Skin of body (tissue), 2 donors: ENCODE results near the gene ADK. TPM values are rescaled to one million over a fixed set of nuclear protein-coding genes. Genes with fewer than 3 reads are reported as not detected.

Experiments
- DNase-seq: peaks from one replicate; lab custom pipeline; 2025; lab: John Stamatoyannopoulos, UW
- total RNA-seq: library from RNA; depleted of rRNA; stranded (reverse); fragments of >200 nt; gene quantifications from one replicate; pipeline ENCODE4 v1.2.3, GENCODE V29; 2014

The ADK gene
- total RNA-seq, 1 donor from 2014 or later, result 42.5 TPM

GRCh38 chr10:74596713-74597112, 445.7 kb downstream of the ADK start:
- no peak for DNase-seq

GRCh38 chr10:74598891-74599566, 448.0 kb downstream of the ADK start:
- DNase-seq, result no peak

- DNase-seq, result no peak
Observed at GRCh38 chr10:74599672-74600071, 448.7 kb downstream of the ADK start.

GRCh38 chr10:74600170-74600569, 449.1 kb downstream of the ADK start:
- DNase-seq, result no peak

- no peak for DNase-seq
Observed at GRCh38 chr10:74602576-74602975, 451.6 kb downstream of the ADK start.

GRCh38 chr10:74610299-74610698, 459.3 kb downstream of the ADK start:
- no peak for DNase-seq

- no peak for DNase-seq
Observed at GRCh38 chr10:74612195-74612594, 461.2 kb downstream of the ADK start.

GRCh38 chr10:74620626-74621025, 469.6 kb downstream of the ADK start:
- DNase-seq, result no peak

GRCh38 chr10:74623786-74624185, 472.8 kb downstream of the ADK start:
- DNase-seq, result no peak

- no peak for DNase-seq
Observed at GRCh38 chr10:74624501-74624900, 473.5 kb downstream of the ADK start.

- DNase-seq, result no peak
Observed at GRCh38 chr10:74628136-74628535, 477.1 kb downstream of the ADK start.

- DNase-seq, result no peak
Observed at GRCh38 chr10:74634995-74635536, 484.0 kb downstream of the ADK start.

GRCh38 chr10:74635655-74636054, 484.6 kb downstream of the ADK start:
- no peak for DNase-seq

GRCh38 chr10:74637685-74638084, 486.7 kb downstream of the ADK start:
- no peak for DNase-seq

- DNase-seq, result no peak
Observed at GRCh38 chr10:74640134-74640921, 489.3 kb downstream of the ADK start.

- no peak for DNase-seq
Observed at GRCh38 chr10:74641659-74642058, 490.6 kb downstream of the ADK start.

GRCh38 chr10:74642901-74643595, 492.0 kb downstream of the ADK start:
- DNase-seq, result no peak

- DNase-seq, result no peak
Observed at GRCh38 chr10:74643596-74643975, 492.6 kb downstream of the ADK start.

- DNase-seq, result no peak
Observed at GRCh38 chr10:74644738-74645137, 493.7 kb downstream of the ADK start.

GRCh38 chr10:74645692-74646091, 494.7 kb downstream of the ADK start:
- no peak for DNase-seq

GRCh38 chr10:74650613-74651012, 499.6 kb downstream of the ADK start:
- no peak for DNase-seq

GRCh38 chr10:74651565-74651964, 500.5 kb downstream of the ADK start:
- no peak for DNase-seq
